NOMO-1 treated with dmso at 0.1 percent for 144 hours (cell line): ENCODE measurements around the gene FRMD4A.
"Not testable (repeated sequence)": the region's sequence is repeated elsewhere in the genome, so short reads cannot be mapped to it uniquely, and the experiment has no call there.

Experiments used
- DNase-seq: peaks from one replicate; lab custom pipeline; 2025; ENCODE audit not compliant: unreplicated experiment; lab: John Stamatoyannopoulos, UW

FRMD4A gene

DNA sequence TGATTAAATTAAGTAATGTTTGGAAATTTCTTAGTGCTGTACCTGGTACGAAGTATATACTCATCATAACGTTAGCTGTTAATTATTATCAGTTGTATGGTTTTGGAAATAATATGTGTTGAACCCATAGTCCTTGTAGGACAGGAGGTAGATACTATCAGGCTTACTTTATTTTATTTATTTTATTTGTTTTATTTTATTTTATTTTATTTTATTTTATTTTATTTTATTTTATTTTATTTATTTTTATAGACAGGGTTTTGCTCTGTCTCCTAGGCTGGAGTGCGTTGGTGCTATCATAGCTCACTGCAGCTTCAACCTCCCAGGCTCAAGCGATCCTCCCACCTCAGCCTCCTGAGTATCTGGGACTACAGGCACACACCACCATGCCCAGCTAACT lies 465.5 kb downstream of the FRMD4A start:
- not testable (repeated sequence) for DNase-seq

DNA sequence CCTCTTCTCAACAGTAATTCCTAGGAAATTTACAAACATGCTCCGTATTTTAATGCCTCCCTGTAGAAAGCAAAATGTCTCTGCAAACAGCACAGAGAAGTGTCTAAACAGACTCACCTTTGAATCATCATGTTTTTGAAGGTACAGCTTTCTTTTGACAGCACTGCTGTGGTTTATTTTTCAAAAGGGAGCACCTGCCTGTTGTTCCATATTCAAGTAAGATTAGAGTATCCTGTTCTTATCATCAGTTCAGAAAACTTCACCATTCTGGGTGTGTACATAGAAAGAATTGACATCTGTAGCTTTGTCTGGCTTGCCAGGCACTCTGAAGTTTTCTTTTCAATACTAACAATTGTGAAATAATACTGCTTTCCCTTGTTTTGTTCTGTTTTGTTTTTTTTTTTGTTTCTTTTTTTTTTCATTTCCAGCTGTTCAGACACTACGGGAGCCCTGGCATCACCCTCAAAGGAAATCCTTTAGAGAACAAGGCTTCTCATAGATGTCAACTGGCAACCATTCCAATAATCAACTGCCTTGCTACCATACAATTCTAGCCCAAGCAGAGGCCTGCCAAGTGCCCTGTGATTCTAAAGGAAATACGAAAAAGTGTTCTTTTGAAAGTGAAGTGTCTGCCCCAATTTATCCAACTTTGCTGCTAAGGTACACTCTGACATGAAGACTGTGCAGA lies 468.0 kb downstream of the FRMD4A start:
- DNase-seq = no peak

DNA sequence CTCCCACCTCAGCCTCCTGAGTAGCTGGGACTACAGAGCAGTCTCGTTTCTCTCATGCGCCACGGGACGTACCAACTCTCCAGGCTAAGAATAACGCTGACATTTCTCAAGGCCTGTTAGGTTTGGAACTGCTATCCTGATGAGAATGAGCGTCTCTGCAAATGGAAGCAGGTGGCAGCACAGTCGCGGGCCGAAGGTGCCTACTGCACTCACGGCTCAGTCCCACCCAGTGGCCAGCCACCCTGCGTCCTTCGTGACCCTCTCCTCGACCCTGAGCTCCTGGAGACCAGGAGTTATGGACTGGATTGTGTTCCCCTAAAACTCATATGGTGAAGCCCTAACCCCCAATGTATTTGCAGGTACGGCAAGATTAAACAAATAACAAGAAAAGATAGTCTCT lies 469.8 kb downstream of the FRMD4A start:
- DNase-seq = no peak

DNA sequence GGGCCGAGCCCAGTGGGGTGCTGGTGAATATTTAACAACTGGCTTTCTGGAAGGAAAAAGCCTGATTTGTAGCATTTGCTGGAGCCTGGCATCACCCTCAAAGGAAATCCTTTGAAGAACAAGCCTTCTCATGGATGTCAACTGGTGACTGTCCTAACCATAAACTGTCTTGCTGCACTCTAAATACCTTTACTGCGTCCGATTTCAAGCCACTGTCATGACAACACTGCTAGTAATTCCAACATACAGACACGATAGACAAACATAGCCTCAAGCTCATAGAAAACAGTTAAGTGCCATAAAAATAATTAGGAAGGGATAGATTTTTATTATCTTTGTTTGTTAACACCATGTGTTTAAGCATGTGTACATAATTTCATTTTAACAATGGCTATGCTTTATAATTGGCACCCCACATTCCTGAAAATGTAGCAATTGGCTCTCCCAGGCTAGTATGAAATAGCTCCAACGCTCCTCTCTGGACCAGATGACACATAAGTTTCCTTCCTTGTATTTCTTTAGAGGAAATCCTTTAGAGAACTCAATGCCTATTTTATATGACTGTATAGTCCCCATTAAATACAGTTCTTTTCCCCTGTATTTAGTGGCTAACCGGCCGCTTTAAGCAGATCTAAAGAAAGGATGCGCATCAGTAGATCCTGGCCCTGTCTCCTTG lies 470.6 kb downstream of the FRMD4A start:
- DNase-seq = no peak

DNA sequence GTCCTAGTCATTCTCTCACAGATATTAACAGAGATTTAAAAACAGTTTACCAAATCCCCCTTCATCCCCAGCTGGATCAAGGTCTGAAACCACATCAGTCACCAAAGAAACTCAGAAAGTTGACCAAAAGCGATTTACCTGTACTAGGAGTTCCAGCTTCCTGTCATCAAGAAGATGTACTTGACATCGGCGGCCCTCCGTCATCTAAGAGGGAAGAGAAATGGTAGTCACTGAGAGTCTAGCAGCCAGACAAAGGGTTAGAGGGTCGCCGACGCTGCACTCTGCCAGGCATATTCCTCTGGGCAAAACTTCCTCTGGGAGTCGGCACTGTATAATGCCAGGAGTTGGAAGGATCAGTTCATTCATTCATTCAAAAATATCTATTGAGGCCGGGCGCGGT lies 472.0 kb downstream of the FRMD4A start:
- no peak for DNase-seq

DNA sequence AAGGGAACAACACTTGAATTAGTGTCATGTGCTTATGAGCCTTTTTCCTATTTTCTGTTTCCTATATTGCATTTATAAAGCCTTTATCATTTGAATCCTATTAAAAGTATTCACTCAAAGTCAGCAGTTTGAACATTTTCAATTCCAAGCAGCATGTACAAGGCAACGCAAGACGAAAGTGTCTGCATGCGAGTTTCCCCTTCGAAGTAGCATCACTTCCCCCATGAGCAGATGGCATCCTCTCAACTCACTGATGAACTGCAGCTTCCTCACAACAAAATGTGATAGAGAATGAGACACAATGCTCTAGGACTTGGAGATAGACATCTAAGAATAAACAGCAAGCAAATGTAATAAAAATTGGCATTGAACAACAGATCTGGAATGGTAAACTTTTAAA lies 473.3 kb downstream of the FRMD4A start:
- DNase-seq = peak; percentile 28

DNA sequence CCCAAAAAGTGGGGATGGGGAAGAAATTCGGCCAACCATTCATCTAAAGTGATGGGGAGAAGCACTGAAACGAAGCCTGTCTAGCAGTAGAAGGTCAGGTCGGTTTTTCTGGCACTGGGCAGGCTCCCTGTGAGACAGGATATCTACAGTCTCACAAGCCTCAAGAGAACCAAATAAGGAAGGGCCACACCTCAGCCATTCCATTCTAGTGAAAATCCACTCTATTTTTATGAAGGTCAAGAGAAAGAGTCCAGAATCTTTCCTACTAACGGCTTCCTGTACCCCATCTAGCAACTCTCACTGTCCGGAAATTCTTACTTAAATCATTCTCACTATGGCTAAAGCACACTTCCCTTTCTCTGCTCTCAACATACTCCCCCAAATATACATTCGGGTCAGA lies 476.9 kb downstream of the FRMD4A start:
- DNase-seq = peak; percentile 45

DNA sequence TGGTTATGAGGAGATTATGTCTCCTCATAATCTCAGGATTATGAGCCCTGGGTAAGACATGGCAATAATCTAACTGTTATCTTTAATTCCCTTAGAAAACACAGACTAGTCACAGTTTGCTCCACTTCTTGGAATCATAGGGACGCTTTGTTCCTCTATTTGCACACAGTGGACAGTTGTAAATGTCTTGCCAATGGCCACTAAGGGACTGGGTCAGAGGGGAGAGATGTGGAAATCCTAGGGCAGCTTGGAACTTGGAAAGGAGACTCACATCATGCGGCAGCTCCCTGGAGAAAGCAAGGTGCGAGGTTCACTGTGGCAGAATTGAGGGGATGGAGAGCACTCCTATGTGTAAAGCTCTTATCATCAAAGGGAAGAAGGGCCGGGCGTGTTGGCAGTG lies 477.9 kb downstream of the FRMD4A start:
- DNase-seq = no peak

DNA sequence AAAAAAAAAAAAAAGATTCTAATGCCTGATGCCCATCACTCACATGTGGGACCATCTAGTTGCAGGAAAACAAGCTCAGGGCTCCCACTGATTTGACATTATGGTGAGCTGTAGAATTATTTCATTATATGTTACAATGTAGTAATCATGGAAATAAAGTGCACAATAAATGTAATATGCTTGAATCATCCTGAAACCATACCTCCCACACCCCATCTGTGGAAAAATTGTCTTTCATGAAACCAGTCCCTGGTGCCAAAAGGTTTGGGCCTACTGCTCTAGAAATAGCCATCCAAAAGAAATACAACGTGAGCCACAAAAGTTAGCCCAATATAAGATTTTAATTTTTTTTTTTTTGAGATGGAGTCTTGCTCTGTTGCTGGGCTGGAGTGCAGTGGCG lies 478.8 kb downstream of the FRMD4A start:
- no peak for DNase-seq

DNA sequence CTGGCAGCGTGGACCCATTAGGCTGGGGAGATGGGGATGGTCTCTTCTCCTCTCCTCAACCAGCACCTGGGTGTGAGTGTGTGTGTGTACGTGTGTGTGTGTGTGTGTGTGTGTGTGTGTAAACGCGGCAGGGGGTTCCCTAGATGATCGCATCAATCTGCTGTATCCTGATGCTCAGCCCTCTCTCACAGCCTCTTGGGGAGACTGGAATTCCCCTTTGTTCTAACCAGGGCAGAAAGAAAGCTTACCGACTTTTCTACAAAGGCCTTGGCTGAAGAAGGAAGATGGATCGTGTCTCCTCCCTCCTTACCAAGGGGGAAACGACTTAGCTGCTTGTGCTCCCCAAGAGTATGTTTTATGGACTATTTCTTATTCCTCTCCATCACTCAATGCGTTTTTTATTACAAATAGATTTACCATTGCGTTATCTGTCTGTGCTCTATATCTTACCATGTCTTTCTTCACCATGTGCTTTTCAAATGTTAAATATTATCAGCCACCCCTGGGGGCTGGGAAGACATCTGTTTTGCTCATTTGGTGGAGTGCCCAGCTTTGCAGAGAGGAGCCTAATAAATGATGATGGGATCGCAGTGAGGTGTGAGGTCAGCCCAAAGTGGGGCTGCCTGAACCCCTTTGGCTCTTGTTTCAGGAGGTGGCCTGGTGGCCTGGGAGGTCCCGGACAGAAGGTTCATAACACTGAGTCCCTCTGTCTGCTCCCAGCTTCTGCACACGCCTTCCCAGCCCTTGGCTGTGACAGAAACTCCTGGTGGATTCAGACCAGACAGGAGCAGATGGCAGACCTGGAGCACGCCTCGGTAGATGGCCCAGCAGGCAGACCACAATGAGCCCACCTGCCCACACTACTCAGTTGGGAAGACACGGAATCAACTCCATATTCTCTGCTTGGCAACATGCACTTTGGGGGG lies 481.9 kb downstream of the FRMD4A start:
- DNase-seq = no peak

DNA sequence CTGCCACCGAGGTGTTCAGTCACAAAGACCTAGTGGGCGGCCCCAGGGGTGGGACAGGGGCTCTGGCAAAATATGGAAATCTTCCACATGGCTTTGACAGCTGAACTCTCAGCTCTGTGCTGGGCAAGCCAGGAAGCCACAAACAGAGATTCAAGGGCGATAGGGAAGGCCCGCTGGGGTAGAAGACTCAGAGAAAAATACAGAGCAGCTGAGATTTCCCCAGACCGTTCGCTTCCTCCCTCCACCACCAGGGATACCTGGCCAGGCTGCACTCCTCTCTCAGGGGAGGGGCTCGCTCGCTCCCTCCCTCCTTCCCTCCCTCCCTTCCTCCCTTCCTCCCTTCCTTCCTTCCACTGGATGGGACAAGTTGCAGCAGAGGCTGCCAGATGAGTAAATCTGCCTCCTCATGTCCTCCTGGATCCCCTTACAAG lies 483.5 kb downstream of the FRMD4A start:
- no peak for DNase-seq

DNA sequence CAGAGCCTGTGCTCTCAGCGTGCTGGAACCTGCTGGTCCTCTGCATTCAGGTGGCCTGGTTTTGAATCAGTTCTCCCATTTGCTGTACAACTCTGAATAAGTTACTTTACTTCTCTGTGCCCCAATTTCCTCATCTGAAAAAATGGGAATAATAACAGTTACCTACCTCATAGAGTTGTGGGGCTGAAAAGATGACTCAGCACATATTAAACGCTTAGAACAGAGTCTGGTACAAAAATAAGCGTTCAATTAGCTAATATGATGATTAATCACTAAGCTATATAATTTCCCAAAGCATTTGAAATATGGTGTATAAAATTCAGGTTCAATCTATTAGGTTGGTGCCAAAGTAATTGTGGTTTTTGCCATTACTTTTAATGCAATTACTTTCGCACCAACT lies 484.8 kb downstream of the FRMD4A start:
- DNase-seq = no peak

DNA sequence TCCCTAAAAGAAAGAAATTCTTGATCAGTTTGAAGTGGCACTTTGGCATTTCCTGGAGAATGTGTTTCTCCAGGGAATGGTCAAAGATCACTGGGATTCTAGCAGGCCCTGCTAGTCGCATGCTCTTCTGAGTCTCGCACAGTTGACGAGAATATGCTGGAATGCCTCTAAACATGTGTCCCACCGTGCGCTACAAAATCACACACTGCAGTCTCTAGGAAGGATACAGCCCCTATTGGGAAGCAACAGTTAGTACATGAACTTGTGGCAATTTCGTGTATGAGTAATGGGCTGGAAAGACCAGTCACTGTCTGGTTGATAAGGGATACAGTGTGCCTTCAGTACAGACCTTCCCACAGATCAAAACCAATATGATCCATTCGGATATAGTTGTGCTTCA lies 486.1 kb downstream of the FRMD4A start:
- no peak for DNase-seq

DNA sequence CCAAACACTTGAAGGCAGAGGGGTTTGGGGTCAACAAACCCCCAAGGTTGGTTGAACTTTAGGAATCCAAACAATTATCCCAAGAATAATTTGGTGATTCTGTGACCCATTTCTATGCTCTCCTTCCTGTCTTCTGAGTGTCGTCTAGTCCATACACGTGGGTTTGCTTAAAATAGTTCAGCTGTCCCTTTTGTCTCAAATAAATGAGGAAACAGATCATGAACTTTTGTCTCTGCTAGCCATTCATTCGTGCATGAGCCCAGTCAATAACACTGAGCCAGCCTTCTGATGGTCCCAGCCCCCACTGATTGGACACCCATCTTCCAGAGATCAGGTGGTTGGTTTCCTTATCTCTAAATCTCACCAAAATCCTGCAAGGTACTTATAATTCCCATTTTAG lies 488.6 kb downstream of the FRMD4A start:
- no peak for DNase-seq

DNA sequence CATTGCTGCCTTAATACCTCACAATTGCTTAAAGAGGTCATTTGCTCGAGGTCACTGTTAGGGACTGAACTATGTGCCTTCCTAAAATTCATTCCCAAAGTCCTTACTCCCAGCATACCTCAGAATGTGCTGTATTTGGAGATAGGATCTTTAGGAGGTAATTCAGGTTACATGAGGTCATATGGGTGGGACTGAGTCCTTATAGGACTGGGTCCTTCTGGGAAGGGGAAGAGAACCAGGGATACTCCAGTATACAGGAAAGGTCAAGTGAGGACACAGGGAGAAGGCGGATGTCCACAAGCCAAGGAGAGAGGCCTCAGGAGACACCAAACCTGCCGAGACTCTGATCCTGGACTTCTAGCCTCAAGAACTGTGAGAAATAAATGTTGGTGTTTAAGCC lies 490.7 kb downstream of the FRMD4A start:
- DNase-seq = no peak

DNA sequence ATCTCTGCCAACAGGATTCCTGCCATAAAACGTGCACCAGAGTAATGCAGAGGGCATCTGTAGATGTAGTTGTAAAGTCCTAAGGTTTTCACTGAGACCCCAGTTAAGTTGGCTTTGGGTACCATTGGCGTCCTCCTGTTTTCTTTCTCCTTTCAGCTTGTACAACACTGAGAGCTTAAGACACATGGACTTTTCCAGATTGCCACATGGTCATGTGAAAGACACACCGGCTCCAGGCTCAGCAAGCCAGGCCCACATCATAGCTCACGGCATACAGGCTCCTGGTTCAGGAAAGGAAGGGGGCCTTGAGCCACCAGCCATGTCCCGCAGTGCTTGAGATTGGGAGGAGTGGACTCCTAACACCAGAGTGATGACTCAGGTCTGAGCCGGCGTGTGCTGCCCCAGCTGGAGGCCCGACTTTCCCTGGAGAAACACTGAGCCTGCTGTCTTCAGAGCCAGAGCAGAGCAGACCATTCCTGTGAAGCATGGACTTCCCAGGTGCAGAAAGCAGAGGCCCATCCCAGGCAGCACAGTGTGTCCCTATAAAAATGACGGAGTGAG lies 491.2 kb downstream of the FRMD4A start:
- DNase-seq = no peak

DNA sequence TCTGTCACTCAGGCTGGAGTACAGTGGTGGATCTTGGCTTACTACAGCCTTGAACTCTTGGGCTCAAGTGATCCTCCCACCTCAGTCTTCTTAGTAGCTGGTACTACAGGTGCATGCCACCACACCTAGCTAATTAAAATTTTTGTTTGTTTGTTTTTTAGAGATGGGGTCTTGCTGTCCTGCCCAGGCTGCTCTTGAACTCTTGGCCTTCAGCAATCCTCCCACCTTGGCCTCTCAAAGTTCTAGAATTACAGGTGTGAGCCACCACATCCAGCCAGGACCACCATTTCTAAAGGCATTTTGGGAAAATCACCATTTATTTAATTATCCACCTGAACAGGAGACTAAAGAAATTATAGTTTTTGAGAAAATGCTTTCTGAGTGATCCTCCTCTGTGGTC lies 491.7 kb downstream of the FRMD4A start:
- no peak for DNase-seq

DNA sequence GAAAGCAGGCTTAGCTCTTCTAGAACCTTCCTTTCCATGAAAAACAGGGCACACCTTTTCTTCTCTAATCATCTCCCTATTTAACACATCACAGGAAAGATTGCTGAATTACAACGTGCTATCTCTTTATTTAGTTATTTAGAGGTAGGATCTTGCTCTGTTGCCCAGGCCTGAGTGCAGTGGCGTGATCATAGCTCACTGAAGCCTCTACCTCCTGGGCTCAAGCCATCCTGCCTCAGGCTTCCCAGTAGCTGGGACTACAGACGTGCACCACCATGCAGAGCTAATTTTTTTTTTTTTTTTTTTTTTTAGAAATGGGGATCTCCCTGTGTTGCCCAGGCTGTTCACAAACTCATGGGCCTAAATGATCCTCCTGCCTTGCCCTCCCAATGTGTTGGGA lies 492.8 kb downstream of the FRMD4A start:
- no peak for DNase-seq

DNA sequence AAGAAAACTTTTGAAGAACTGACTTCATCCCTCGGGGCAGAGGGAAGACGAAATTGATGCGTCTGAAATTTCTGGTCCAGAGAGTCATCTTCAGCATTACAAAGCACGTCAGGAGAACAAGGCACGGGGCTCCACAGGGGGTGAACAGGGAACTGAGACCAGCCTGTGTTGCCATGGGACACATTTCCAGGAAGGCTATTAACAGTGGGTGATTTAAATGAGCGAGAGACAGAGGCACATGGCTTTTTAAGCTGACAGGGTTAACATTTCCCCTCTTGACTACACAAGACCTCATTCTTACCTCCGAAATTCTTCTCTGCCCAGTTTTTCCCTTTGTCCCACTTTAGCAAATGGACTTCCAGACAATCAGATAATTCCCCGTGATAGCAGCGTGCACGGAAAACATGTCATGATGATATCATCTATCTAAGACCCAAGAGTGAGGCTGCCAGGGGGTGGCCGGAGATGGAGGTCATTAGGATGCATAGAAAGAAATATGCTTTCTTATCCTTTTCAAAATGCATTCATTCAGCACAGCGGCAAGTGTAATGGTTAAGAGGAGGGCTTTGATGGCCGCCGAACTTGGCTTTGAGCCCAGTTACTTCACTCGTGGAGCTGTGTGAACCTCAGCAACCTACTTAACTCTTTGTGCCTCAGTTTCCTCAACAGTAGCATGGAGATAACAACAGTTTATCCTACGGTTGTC lies 496.0 kb downstream of the FRMD4A start:
- DNase-seq = no peak

DNA sequence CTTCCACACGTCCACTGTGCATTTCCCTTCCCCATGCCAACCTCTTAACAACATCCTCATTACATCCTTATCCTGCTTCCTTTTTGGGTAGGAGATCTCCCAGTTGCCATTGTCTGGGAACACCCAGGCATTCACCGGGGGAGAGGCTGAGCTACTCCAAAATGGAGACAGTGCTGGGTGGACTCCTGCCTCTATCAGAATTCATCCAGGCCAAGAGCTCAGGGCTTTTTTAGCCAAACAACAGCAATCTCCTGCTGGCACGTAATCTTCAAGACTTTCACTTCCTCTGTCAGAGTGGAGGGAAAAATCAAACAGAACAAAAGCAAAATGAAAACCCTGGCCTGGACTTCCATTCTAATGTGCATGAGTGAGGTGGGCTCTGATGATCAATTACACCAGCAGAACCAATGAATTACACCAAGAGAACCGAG lies 499.0 kb downstream of the FRMD4A start:
- peak; percentile 83 for DNase-seq

DNA sequence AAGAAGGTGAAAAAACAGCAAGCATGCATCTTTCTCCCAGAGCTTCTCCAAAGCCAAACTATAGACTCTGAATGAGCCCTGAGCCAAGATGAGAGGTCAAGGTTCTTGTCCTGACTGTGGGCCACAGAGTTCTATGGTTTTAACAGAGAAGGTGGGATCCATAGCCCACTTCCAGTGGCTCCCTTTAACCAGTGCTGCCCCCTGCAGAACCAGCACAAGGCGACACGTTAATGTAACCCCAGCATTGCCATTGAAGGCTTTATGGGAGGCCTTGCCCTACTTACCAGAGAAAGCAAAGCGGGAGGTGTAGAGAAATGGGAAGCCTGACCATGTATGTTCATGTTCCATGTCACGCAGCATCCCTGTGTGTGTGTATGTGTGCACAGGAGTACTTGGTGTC lies 500.3 kb downstream of the FRMD4A start:
- DNase-seq = no peak
